ENCODE results near the gene DDC. TPM values are rescaled to one million over a fixed set of nuclear protein-coding genes. Genes with fewer than 3 reads are reported as not detected.
"Not testable (repeated sequence)": the region's sequence is repeated elsewhere in the genome, so short reads cannot be mapped to it uniquely, and the experiment has no call there.

DDC gene
- total and polyA plus RNA-seq, 10 donors: 0.03 to 0.55 (median 0.29) TPM; not detected in 4

- H3K9me3 ChIP-seq: peaks cover 4 to 35% (median 25%) of the 10 kb centered on the region in 8 donors
- intact Hi-C loops (cut with DNase I; ENCODE audit: low total_unique reads): no loop called here
- no peaks in the 10 kb centered on the region for H3K4me1 ChIP-seq
- 88 to 91% (median 91%) methylated on average over 5 of the region's 5 CpGs for WGBS, 5 donors
- H3K27me3 ChIP-seq (replicated peaks in 1 of 7): no peaks in the 10 kb centered on the region
- H3K36me3 ChIP-seq: no peaks in the 10 kb centered on the region
- TF ChIP-seq POLR2AphosphoS5 (IDR thresholded peaks at IDR 0.05): no peak
- TF ChIP-seq CTCF (IDR thresholded peaks at IDR 0.05 in 8 of 11, conservative IDR thresholded peaks at IDR 0.05 in 3 of 11): no peak
- TF ChIP-seq POLR2A (IDR thresholded peaks at IDR 0.05): no peak
- no peak overlapping the region for H3K27ac ChIP-seq
- no peak overlapping the region for H3K4me3 ChIP-seq
- no peak for DNase-seq
Observed at GRCh38 chr7:50580057-50580456, 14.9 kb upstream of the DDC start.

GRCh38 chr7:50578105-50578504, 12.9 kb upstream of the DDC start:
- H3K36me3 ChIP-seq; H3K4me3 ChIP-seq; H3K27me3 ChIP-seq (replicated peaks in 1 of 7); H3K4me1 ChIP-seq; intact Hi-C loops (cut with DNase I; ENCODE audit: low total_unique reads); H3K27ac ChIP-seq; DNase-seq: not testable (repeated sequence)
- peaks cover 0 to 20% (median 12%) of the 10 kb centered on the region in 8 donors for H3K9me3 ChIP-seq
- 74 to 94% (median 90%) methylated on average over 4 of the region's 4 CpGs for WGBS, 5 donors

GRCh38 chr7:50577569-50577968, 12.4 kb upstream of the DDC start:
- Histone ChIP-seq H3K9me3 (peaks cover 0 to 15% (median 7%) of the 10 kb centered on the region in 8 donors), H3K27ac (no peak overlapping the region), H3K4me1 (no peaks in the 10 kb centered on the region), H3K27me3 (replicated peaks in 1 of 7) (no peaks in the 10 kb centered on the region), H3K4me3 (no peak overlapping the region), H3K36me3 (no peaks in the 10 kb centered on the region)
- intact Hi-C loops (cut with DNase I; ENCODE audit: low total_unique reads): no loop called here
- 85 to 97% (median 94%) methylated on average over 10 of the region's 10 CpGs for WGBS, 5 donors
- TF ChIP-seq POLR2A (IDR thresholded peaks at IDR 0.05) (no peak), CTCF (IDR thresholded peaks at IDR 0.05 in 8 of 11, conservative IDR thresholded peaks at IDR 0.05 in 3 of 11) (no peak), POLR2AphosphoS5 (IDR thresholded peaks at IDR 0.05) (no peak)
- no peak for DNase-seq

- WGBS, 5 donors: 69 to 77% (median 75%) methylated on average over 6 of the region's 6 CpGs
Observed at GRCh38 chr7:50576388-50576787, 11.2 kb upstream of the DDC start.

GRCh38 chr7:50567715-50568261, 2.6 kb upstream of the DDC start:
- intact Hi-C loops (cut with DNase I; ENCODE audit: low total_unique reads): no loop called here
- TF ChIP-seq POLR2AphosphoS5 (IDR thresholded peaks at IDR 0.05) (no peak), CTCF (IDR thresholded peaks at IDR 0.05 in 8 of 11, conservative IDR thresholded peaks at IDR 0.05 in 3 of 11) (no peak)
- no peak for DNase-seq
- 70 to 90% (median 78%) methylated on average over 6 of the region's 6 CpGs for WGBS, 5 donors
- H3K27ac ChIP-seq: no peak overlapping the region
- H3K27me3 ChIP-seq (replicated peaks in 1 of 7): no peaks in the 10 kb centered on the region
- H3K4me3 ChIP-seq: no peak overlapping the region
- peaks cover 0 to 16% (median 11%) of the 10 kb centered on the region in 8 donors for H3K9me3 ChIP-seq
- H3K4me1 ChIP-seq: no peaks in the 10 kb centered on the region
- H3K36me3 ChIP-seq: no peaks in the 10 kb centered on the region

More at GRCh38 chr7:50576388-50576787, 11.2 kb upstream of the DDC start:
- H3K27ac ChIP-seq; H3K9me3 ChIP-seq; H3K27me3 ChIP-seq (replicated peaks in 1 of 7); DNase-seq; H3K4me3 ChIP-seq; H3K36me3 ChIP-seq; intact Hi-C loops (cut with DNase I; ENCODE audit: low total_unique reads); H3K4me1 ChIP-seq: not testable (repeated sequence)
